Fibroblast of gingiva (primary cell): ENCODE data around the gene ARAP2.

Experiments used
- DNase-seq: peaks from one replicate; pipeline ENCODE4 v3.0.0-alpha.2; 2011; ENCODE audit warnings: low read depth

Gene ARAP2

DNA sequence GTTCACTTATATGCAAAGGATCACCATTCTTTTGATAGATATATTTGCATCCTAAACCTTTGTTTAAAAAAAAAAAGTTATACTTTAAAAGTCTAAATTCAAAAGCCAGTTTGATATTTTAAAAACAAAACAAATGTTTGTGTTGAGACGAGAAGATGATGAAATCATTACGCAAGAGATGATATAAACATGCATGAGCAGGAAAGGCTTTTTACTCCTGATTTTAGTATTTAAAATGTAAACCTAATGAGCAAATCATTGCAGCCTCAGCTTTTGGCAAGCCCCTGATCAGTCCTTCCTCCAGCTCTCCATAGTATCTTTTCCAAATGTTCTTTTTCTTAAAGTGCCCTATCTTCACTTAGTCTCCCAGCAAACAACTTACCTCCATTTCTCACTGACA lies 115.6 kb downstream of the ARAP2 start:
- no peak for DNase-seq

DNA sequence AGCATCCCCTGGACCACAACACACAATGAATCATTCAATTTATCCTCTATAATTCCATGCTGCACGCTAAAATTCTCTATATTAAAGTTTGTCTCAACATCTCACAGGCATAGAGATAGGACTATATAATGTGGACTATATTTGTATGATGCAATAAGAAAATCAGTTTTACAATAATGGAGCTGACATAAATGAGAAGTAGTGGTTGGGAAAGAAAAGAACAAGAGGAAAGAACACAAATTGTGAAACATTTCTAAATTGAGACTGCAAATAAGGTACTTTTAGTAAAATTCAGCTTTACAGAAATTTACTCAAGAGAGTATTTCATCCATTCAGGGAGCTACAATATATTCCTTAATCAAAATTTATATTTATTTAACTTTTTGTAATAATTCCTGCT lies 120.4 kb downstream of the ARAP2 start:
- DNase-seq, result no peak

DNA sequence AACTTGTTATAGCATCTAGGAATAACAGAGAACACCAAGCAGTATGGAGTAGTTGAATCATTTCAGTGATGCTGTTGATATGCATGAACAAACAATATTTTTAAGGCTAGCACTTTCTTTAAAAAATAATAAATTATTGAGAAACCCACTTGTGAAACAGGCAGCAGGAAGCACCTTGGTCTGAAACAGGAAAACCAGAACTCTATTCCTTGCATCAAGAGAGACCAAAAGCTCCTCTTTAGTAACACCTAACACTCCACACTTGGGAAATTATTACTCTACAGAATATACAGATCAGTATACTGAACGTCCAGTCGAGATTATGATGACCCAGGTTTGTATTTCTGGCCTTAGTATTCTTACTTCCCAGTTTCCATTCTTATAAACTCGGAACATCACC lies 129.0 kb downstream of the ARAP2 start:
- no peak for DNase-seq

DNA sequence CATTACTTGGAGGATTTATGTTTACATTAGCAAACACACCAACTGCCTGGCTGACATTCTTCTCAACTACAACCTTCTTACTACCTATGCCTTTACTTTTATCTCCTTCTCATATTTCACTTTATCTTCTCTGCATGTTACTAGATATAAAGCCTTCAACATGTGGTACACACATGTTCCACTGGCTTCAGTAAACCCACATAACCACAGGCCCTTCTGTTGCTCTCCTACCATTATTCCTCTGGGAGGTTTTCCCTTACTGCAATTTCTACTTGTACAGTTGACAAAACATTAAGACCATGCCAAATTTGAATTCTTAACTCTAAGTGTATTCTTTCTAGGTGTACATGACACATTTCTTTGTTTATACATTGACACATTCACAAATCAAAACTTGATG lies 133.1 kb downstream of the ARAP2 start:
- peak; percentile 22 for DNase-seq

DNA sequence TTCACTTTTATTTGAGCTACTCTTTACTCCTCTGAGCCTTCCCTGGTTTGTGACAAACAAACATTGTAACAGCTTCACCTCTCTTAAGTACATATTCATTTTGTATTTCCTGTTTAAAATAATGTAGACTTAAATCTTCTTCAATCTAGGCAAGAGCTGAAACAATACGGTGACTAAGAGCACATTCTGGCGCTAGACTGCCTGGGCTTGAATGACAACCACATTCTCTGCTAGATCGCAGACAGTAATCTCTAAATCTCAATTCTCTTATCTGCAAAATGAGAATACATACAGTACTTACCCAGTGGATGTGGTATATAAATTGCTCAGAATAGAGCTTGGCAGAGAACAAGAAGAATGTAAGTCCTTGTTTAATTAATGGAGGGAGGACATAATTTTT lies 144.8 kb downstream of the ARAP2 start:
- DNase-seq, result no peak

DNA sequence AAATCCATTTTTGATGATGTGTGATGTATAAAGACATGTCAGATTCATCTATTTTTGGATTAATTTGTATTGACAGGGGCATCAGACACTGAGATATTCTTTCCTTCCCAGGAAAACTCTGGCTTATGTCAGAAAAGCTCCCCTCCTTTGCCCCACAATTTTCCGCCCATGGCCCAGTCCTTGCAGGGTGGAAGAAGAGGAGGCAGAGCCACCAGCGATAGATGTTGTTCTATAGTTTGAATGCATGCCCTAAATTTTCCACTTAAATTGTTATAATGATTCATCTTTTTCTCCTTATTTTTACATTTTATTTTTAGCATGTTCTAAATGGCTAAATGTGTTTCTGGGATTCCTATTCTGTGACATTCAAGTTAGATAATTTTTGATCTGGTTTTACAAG lies 149.3 kb downstream of the ARAP2 start:
- DNase-seq, result no peak

DNA sequence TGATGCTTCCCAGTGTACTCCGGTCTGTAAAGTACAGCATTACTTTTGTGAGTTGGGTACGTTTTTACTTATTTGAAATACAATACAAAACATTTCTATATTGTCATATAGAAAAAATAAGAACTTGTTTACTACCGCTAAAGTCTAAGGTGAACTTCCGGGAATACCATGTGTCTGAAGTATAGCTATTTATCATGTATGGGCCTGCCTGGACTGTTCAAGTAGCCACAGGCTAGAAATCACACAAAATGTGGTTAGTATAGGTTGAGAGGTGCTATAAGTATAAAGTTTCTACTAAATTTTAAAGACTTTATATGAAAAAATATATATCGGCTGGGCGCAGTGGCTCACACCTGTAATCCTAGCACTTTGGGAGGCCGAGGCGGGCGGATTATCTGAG lies 152.3 kb downstream of the ARAP2 start:
- DNase-seq, result no peak

DNA sequence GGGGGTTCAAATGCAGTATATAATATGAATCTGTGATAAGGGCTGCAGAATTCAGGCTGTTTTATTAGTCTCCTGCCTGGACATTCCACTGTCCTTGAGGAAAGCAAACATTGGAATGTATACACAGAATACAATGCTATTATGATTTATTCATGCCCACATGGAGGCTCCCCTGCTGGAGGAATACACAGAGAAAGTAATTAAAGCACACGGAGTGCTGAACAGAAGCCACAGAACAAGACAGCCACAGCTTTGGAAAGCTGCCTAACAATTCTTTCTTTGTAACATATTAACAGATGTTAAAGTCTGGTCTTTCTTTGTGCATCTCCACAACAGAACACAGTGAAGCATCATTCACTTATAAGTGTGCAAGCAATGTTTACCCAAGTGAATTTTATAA lies 155.8 kb downstream of the ARAP2 start:
- DNase-seq, result no peak

DNA sequence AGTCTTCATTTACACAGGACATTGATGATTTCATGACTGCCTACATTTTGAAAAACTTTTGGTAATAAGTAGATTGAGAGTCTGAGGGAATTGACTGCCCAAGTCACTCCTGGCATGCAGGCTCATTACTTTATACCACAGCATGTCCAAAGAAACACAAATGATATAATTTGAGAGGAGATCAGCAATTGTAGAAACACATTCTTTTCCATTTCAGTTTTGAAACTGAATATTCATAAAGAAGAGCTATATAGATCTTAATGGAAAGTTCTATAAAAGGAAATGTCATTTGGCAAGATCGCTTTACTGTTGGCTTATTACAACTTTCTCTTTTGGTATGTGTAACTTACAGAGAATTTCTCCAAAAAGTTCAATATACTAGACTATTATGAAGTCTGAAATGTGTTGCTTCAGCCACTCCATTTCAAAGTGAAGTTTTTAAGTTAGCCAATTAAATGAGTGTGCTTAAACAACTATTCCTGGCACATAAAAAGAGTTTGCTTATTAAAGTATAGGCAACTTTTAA lies 158.0 kb downstream of the ARAP2 start:
- DNase-seq, result no peak

DNA sequence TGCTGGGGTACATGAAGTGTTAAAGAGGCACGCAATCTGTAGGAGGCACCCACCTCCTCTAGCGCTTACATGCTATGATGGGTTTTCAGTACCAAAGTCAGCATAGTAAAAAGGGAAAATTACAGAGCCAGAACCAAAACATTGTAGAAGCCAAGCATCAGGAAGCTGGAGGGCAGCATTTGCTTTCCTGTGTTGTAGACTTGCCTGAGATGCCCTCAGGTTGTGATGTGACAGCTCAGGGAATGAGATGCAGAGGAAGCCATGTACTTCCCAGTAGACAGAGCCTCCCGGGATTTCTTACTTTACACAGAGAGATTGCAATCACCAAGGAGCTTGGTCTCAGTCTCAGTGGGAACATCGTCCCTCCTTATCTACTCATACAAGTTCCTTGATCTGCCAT lies 161.5 kb downstream of the ARAP2 start:
- no peak for DNase-seq

DNA sequence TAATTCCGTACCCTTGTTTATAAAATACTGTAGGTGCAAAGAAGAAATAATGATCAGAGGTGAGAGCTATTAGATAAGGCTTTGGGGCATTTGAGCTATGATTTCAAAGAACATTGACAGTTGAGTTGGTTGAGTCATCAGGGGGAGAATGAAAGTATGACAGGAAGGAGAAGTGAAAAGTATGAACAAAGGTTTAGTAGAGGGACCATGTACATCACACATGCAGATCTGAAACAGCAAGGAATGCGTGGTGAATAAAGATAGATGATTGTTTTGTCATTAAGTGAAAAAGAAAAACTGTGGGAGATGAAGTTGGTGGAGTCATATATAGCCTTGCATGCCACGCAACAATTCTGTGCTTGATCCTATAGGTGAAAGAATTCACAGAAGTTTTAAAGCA lies 163.1 kb downstream of the ARAP2 start:
- no peak for DNase-seq

DNA sequence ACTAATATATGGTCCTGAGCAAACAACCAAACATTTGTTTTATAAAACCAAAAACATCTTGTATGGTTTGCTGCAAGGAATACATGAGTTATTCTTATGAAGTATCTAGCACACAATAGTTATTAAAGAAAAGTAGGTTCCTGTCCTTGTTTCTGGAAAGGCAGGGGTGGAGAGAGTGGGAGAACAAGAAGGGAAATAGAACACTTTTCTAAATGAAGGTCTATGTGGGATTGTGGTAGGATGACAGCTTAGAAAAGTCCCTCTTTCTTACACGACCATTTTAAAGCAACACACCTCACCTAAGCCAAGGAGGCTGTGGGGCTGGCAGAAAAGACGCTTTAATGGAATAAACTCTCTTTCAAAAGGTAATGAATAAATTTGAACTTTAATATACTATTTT lies 164.6 kb downstream of the ARAP2 start:
- DNase-seq, result no peak

DNA sequence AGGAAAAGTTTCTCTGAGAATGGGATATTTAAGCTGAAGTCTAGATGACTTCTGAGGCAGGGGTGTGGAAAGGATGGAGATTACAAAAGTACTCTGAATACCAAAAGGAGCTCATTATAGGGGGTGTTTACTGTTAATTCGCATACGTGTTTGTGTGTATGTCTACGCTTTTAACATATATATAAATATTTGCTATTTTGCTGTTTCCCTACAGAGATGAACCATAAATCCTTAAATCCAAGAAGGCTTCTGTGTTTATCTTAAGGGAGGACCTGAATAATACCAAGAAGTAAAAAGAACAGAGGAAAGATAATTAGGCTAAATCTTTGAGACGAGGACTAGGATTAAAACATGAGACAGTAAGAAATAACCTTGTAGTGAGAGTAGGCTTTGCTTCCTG lies 166.0 kb downstream of the ARAP2 start:
- DNase-seq, result no peak

DNA sequence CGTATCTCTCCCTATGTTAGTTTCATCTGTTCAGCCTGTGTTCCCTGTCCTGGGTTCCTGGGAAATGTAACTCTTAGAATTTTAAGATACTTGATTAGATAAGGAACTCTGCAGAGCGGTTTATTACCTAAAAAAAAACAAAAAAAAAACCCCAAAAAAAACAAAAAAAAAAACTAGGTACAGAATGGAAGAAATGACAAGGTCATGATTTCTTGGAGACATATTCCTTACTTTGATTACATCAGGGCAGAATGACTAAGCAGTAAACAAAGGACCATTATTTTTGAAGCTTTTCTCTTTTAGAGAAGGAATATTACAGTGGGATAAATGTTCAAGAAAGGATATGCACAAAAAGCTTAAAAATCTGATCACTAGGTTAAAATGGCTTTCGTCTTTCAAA lies 171.8 kb downstream of the ARAP2 start:
- no peak for DNase-seq

DNA sequence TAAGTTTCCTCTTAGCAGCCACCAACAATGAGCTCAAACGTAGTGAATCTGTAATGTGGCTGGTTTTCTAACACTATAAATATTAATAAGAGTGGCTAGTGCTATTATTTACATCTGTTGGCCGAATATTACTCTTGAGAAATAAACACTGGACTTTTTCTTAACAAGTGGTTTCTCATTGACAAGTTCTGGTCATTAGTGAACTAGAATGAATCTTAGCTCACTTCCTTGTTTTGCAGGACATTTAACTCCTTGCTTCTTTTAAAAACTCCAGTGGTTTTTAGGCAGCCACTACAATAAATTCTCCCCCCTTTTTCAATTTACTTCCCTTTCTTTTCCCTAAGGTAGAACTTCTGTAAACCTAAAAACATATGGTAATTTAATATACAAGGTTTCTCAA lies 177.2 kb downstream of the ARAP2 start:
- DNase-seq, result no peak

DNA sequence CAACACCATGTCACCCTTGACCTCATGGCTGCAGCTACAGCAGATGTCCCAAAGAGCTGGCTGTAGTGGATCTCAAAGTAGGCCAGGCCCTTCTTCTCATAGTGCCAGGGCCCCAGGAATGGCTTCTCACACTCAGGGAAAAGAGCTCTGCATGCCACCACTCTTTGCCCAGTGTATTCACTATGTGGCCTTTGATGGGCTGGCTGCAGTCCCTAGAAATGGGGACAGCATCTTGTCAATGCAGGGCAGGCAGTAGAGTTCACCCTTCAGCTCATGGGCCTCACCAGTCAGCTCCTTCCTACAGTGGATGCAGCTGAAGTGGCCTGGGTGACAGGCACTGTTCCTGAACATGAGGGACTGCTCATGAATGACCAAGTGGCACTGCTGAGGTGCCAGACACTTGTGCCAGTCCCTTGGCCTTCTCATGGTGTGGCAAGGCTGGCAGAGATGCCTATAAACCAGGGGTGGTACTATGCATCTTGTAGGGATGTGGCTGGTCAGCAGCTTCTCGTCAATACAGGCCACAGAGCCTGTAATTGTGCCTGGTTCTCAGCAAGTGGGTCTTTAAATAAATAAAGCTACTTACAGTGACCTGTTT lies 178.9 kb downstream of the ARAP2 start:
- no peak for DNase-seq

DNA sequence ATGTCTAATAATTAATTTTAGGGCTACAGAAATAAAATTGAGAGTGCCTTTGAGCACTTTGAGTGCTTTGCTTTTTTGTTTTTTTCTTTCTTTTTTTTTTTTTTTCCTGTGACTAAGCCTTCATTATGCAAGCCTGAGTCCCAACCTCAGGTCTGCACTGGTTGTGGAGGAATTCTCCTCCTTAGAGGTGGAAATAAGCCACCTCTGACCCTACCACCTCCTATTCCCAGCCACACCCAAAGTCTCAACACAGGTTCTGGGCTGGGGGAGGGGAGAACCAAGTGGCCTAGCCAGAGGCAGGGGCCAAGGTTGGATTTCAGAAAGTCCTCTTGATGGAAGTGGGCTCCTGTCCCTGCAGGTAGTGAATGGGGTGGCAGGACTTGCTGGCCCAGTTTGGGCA lies 180.2 kb downstream of the ARAP2 start:
- DNase-seq, result no peak

DNA sequence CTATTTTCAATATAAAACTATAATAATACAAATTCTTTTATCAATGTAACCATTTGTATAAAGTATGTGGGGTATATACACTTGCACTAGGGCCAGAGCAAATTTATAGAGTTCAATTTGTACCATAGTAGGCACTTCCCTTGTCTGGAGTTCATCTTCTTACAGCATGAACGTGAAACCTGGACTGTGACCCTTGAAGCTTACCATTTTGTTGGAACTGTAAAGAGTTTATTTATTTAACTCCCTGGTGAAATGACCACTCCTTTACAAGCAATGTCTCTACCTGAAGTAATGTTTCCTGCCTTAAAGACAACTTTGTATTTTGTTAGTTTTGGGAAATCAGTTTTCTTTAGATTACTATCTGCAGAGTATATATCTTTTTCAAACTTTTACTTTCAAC lies 188.2 kb downstream of the ARAP2 start:
- no peak for DNase-seq

DNA sequence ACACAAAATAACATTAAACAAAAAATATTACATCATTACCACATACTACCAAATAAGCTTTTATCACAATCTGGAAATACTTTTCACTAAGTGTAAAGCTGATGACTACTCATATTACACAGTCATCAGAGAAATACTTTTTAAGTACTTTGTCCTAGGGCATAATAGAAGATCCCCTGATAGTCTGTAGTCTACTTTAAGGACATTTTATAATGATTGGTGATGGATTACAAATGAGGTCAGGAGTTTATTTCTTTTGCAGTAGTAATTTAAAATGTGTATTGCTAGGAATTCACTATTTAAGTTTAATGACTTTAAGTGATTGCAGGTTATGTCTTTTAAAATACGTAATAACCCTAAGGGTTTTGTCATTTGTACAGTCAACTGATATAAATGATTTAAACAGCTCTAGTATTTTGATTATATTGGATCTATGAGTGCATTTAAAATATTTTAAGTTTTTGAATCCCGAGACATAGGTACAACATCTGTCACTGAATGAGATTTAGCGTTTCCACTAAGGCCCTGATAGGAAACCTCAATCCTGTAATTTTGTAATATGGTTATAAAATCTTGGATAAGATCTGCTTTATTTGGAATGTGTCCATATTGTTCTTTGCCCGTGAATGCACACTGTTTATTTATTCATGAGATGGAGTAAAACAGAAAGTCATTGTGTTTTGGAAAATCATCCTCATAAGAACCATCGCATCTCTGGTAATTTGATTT lies 189.5 kb downstream of the ARAP2 start:
- no peak for DNase-seq

DNA sequence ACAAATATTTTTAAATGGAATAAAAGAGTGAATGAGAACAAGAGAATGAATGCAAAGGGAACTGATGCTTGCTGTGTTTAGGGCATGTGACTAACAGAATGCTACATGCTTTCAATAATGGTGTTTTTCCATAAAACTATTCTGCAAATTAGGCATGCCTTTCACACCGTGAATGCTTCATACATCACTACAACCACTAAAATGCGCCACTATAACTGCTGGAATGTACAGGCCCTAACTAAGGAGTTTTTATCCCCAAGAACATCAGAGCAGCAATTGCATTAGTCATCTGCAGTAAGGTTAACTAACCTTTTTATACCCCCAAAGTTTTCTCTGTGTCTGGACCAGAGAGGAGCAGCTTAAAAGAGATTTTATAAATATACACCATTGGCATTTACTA lies 190.4 kb downstream of the ARAP2 start:
- no peak for DNase-seq

DNA sequence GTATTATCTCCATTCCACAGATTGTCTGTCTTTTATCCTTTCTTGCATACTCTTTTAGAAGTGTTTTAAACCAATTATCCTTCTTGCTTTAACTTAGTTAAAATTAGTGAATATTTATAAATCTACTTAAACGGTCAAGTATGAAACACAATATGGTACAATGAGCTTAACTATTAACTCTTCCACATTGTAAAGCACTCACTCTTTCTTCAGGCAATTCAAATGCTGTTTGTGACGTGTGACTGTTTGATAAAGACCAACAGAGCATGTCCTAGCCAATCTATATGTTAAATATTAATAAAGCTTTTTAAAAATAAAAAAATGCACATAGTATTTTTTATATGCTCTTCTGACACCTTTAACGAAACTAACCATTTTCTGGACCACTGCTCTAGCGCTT lies 192.7 kb downstream of the ARAP2 start:
- no peak for DNase-seq

DNA sequence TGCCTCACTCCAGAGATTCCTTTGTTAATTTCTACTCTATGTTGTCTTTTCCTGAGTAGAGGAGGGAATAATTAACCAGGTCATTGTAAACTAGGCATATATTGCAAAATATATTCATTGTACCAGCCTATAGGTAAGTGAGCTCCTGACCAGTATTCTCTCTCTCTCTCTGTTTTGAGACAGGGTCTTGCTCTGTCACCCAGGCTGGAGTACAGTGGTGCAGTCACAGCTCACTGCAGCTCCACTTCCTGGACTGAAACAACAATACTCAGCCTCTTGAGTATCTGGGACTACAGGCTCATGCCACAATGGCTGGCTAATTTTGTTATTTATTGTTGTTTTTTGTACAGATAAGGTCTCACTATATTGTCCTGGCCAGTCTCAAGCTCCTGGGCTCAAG lies 198.3 kb downstream of the ARAP2 start:
- DNase-seq, result no peak

DNA sequence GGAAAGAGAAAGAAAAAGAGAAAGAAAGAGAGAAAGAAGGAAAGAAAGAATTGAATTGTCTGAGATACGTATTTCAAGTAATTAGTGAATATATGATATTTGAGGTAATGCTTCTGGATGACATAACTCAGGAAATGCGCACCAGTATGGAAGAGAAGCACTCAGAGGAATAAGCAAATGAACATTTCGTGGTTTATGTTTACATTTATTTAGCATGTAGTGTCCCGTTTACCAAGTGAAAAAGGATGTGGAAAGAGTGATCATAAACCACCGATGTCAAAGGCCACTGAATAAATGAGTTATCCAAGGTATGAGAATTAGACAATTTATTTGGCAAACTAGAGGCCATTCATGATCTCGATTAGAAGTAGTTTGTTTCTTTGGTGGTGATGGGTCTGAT lies 200.4 kb downstream of the ARAP2 start:
- DNase-seq, result no peak

DNA sequence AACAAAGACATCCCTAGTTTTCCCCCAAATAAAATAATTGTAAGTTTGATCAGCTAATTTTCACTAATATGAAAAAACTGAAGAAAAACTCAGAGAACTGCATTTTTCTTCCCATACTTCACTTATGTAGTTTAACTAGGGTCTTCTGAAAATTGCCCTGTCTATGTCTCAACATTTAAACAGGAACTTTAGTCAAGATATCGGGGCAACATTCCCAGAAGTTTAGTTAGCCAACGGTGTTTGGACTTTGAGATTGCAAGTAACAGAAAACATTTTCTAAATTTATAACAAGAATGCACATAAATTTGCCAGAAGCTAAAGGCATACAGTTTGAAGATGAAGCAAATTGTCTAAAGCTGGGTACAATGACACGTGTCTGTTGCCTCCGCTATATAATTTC lies 201.1 kb downstream of the ARAP2 start:
- no peak for DNase-seq
